BE2C (cell line): ENCODE measurements around the gene PRKN.

Source experiments
- DNase-seq: peaks from one replicate; pipeline ENCODE4 v3.0.0-alpha.2; 2020
- H3K27me3 ChIP-seq: fragments of 250-450 bp; sonication (Bioruptor Pico); 2 replicates; pipeline ENCODE4 v1.5.1; 2020; ENCODE audit warnings: mild to moderate bottlenecking
- H3K36me3 ChIP-seq: fragments of 250-450 bp; sonication (Bioruptor Pico); 2 replicates; pipeline ENCODE4 v1.5.1; 2020; ENCODE audit warnings: mild to moderate bottlenecking
- H3K4me1 ChIP-seq: fragments of 250-450 bp; sonication (Bioruptor Pico); 2 replicates; pipeline ENCODE4 v1.5.1; 2020
- H3K4me3 ChIP-seq: 2 replicates; pipeline ENCODE4 v1.5.1; 2011; ENCODE audit warnings: low read depth, low read length
- H3K9me3 ChIP-seq: fragments of 250-450 bp; sonication (Bioruptor Pico); 2 replicates; pipeline ENCODE4 v1.5.1; 2020
- TF ChIP-seq, protein P1 (sequence below): IDR thresholded peaks from 2 replicates; pipeline ENCODE4 v1.5.1; 2012; ENCODE audit warnings: mild to moderate bottlenecking, low read depth, low read length

Gene PRKN

DNA sequence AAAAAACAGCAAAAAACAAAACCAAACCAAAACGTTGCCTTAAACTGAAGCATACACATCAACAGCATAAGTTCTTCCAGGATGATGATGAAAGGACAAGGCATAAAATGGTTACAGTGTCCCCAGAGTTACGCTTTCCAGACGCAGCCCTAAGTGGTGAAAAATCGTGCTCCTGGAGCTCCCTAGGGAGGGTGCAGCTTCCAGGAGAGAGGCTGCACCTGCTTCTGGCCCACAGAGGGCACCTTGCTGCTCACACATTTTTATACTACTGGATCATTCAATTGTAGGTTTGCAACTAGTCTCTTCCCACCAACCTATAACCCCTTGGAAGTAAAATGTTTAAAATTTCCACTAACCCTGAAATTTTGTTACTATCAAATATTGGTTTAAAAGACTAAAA, 115.0 kb downstream of the PRKN start:
- DNase-seq = peak; percentile 78
- Histone ChIP-seq H3K9me3 (no peaks in the 10 kb centered on the region), H3K36me3 (no peaks in the 10 kb centered on the region), H3K4me3 (no peak overlapping the region), H3K4me1 (peaks cover 3% of the 10 kb centered on the region; the same call in 1 of the 2 replicates), H3K27me3 (no peaks in the 10 kb centered on the region)
- TF ChIP-seq, protein P1, sequence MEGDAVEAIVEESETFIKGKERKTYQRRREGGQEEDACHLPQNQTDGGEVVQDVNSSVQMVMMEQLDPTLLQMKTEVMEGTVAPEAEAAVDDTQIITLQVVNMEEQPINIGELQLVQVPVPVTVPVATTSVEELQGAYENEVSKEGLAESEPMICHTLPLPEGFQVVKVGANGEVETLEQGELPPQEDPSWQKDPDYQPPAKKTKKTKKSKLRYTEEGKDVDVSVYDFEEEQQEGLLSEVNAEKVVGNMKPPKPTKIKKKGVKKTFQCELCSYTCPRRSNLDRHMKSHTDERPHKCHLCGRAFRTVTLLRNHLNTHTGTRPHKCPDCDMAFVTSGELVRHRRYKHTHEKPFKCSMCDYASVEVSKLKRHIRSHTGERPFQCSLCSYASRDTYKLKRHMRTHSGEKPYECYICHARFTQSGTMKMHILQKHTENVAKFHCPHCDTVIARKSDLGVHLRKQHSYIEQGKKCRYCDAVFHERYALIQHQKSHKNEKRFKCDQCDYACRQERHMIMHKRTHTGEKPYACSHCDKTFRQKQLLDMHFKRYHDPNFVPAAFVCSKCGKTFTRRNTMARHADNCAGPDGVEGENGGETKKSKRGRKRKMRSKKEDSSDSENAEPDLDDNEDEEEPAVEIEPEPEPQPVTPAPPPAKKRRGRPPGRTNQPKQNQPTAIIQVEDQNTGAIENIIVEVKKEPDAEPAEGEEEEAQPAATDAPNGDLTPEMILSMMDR = peak; percentile 46

DNA sequence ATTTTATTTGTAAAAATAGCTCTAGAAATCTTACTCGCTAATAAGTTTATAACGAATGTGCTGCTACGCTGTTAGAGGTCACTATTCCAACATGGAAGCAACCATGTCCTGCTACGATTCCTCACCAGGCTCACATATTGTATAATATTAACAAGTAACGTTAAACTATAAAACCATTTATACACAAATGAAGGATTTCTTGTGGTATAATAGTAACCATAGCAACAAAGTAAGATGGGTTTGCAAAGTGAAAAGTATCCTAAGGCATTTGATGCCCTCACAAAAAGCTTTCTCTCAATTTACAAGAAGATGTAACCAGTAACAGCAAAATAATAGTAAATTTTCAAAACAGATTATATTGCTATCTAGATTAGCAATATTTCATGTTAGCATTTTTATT, 117.2 kb downstream of the PRKN start:
- Histone ChIP-seq H3K9me3 (no peaks in the 10 kb centered on the region), H3K4me3 (no peak overlapping the region), H3K36me3 (no peaks in the 10 kb centered on the region), H3K4me1 (peaks cover 3% of the 10 kb centered on the region; the same call in 1 of the 2 replicates), H3K27me3 (no peaks in the 10 kb centered on the region)
- DNase-seq = no peak
- TF ChIP-seq, protein P1 = no peak

DNA sequence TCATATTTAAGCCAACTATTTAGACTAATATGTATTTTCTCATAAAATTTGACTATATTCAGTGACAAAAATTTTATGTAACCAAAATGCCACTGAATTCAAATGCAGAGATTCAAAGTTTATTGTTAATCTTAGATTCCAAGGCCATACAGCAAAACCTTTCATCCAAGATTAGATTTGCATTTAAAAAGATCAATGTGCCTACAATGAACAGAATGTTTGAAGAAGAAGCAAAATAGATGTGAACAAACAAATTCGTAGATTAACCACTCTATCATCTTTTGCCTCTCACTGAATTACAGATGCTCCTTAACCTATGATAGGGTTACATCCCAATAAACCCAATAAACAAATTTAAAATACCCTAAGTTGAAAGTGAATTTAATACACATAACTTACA, 121.7 kb downstream of the PRKN start:
- DNase-seq = no peak
- Histone ChIP-seq H3K27me3 (no peaks in the 10 kb centered on the region), H3K36me3 (no peaks in the 10 kb centered on the region), H3K9me3 (no peaks in the 10 kb centered on the region), H3K4me3 (no peak overlapping the region), H3K4me1 (no peaks in the 10 kb centered on the region)
- TF ChIP-seq, protein P1 = no peak

DNA sequence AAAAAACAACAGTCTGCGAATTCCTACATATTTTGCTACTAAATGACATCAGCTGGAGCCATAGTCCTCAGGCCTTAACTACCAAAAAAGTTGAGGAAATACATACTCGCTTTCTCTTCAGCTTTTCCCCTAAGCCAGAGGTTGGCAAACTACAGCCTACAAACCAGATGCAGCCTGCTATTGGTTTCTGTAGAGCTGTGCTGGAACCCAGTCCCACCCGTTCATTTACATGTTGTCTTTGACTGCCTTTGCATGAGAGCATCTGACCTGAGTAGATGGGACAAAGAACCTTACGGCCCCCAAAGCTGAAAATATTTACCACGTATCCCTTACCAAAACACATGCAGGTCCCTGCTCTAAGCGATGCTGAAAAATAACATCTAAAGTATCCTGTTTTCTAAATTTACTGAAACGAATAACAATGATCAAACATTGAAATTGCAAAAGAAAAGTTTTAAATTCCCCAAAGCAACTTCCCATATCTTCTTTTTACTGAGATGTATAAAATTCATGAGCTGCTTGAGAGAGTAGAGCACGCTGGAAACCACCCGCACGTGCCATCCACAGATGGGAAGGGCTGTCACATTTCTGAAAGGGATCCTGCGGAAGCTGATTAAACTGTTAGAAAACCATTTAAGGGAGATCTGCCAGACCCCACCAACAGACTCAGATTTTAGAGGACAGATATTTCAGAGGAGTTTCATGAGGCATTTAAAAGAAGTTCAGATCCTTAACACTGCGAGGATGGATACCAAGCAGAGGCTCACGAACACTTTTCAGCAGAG, 124.1 kb downstream of the PRKN start:
- no peaks in the 10 kb centered on the region for H3K36me3 ChIP-seq
- no peaks in the 10 kb centered on the region for H3K9me3 ChIP-seq
- H3K4me1 ChIP-seq = no peaks in the 10 kb centered on the region
- no peak overlapping the region for H3K4me3 ChIP-seq
- no peak for DNase-seq
- H3K27me3 ChIP-seq = no peaks in the 10 kb centered on the region
- TF ChIP-seq, protein P1 = no peak

DNA sequence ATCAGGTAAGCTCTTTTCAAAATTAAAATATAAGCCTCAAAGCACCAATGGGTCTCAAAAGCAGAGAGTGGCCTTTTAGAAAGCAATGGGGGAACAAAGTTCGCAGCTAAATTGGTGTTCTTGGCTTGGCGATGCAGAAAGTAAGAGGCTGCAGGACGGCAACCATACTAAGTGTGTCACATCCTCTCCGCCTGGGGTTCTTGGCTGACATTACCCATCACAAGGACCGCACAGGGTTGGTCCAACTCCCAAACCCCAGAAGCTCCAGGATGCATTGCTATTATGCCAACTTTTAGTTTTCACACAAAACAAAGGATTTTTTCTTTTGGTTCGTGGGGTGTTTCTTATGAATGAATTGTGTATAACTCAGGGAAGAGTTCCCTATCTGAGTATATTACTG, 124.8 kb downstream of the PRKN start:
- Histone ChIP-seq H3K36me3 (no peaks in the 10 kb centered on the region), H3K27me3 (no peaks in the 10 kb centered on the region), H3K4me3 (no peak overlapping the region), H3K9me3 (no peaks in the 10 kb centered on the region), H3K4me1 (no peaks in the 10 kb centered on the region)
- TF ChIP-seq, protein P1 = no peak
- DNase-seq = no peak

DNA sequence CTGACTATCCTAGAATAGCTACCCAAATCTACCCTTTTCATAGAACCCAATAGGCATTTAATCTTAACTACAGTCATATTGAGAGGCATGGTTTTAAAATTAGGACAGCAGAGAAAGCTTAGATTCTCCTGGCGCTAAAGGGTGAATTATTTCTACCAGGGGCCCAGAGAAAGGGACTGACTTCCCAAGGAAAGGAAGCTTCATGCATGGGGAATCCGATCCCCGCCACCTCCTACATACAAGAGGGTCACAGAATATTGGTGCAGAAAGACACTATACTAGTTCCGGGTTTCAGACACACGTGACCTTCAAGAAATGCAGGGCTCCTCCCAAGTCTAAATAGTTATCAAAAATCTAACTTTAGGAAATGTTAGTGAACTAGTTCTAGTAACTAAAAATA, 130.9 kb downstream of the PRKN start:
- Histone ChIP-seq H3K27me3 (no peaks in the 10 kb centered on the region), H3K9me3 (no peaks in the 10 kb centered on the region), H3K4me1 (peaks cover 14% of the 10 kb centered on the region), H3K36me3 (no peaks in the 10 kb centered on the region), H3K4me3 (no peak overlapping the region)
- TF ChIP-seq, protein P1 = no peak
- DNase-seq = no peak
